Measurements from ENCODE around the gene TLE5.
"Not testable (repeated sequence)": the region's sequence is repeated elsewhere in the genome, so short reads cannot be mapped to it uniquely, and the experiment has no call there.

The TLE5 gene

DNA sequence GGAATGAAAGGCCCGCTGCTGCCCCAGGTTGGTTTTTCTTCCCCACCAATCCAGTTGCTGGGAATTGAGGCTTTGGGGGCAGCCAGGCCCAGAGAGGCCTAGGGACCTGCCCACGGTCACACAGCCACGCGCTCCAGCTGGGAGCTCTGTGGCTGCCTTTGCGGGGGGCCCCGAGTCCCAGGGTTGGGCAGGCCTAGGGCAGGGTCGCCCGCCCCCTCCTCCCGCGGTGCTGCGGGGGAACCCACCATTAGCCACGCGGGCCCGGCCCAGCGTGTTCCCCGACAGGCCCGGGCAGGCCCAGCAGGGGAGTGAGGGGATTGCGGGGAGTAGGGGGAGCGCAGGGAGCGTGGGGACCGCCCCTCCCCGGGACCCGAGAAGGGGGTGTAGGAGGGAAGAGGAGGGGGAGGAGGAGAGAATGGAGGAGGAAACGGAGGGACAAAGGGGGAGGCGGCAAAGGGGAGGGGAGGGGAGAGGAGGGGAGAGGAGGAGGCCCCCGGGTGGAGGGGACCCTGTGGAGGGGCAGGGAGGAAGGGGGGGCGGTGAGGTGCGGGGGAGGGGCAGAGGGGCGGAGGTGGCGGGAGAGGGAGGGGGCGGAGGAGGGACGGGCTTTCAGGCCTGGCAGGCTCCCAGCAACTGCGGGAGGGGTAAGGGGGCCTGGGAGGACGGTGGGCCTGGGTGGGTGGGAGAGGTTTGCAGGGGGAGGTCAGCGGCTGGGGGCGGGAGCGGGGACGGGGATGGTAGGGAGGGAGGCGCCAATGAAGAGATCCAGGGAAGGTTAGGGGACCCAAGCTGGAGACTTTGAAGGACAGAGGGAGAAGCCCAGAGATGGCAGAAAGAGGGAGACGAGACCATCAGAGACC lies 20.3 kb downstream of the TLE5 start:
- DNase-seq = no peak

DNA sequence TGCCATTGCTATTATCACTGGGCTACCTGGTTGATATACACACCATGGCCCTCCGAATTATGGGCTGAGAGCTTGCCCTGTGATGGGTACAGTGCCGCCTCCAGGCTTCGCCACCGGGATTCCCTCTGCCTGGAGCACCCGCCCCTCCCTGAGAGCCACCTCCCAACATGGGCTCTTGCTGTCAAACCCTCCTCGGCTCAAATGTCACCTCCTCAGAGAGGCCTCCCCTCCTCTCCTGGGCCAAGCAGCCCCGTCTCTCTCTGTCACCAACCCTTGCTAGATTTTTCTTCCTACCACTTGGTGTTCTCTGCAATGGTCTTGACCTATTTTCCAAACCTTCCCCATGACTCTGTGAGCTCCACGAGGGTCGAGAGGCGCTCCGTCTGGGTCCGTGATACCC lies 21.0 kb downstream of the TLE5 start:
- no peak for DNase-seq

DNA sequence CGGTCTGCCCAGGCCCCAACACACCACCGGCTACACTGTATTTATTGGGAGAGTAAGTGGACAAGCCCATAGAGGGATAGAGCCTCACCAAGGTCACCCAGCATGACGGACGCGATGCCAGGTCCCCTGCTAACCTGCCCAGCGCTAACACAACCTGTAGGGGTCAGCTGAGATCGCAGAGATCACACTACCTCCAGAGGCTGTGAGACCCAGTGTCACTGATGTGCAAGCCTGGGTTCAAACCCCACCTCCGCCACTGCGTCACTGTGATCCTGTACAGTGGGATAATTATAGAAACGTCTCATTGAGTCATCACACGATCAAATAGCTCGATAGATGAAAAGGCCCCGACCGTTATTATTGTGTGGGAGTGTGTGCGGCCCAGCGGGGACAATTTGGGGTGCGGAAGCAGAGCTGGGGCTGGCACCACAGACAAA lies 22.6 kb downstream of the TLE5 start:
- DNase-seq = no peak

DNA sequence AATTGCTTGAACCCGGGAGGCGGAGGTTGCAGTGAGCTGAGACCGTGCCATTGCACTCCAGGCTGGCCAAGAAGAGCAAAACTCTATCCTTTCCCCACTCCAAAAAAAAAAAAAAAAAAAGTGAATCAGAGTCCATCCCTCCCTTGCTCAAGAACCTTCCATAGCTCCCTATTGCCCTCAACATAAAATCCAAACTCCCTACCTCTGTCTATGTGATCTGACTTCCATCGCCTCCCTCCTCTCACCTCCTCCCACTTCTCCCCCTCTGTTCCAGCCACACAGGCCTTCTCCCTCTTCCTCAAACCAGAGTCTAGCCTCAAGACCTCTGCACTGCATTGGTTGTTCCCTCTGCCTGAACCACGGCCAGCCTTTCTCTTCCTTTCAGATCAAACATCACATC lies 23.2 kb downstream of the TLE5 start:
- no peak for DNase-seq

DNA sequence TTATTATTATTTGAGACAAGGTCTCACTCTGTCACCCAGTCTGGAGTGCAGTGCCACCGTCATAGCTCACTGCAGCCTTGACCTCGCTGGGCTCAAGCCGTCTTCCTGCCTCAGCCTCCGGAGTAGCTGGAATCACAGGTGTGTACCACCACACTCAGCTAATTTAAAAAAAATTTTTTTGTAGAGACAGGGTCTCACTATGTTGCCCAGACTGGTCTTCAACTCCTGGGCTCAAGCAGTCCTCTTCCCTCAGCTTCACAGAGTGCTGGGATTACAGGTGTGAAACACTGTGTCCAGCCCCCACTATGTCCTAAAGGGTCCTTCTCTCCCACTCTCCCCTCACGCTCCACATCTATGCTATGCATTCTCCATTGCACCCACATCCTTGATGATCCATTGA lies 24.1 kb downstream of the TLE5 start:
- DNase-seq = no peak

DNA sequence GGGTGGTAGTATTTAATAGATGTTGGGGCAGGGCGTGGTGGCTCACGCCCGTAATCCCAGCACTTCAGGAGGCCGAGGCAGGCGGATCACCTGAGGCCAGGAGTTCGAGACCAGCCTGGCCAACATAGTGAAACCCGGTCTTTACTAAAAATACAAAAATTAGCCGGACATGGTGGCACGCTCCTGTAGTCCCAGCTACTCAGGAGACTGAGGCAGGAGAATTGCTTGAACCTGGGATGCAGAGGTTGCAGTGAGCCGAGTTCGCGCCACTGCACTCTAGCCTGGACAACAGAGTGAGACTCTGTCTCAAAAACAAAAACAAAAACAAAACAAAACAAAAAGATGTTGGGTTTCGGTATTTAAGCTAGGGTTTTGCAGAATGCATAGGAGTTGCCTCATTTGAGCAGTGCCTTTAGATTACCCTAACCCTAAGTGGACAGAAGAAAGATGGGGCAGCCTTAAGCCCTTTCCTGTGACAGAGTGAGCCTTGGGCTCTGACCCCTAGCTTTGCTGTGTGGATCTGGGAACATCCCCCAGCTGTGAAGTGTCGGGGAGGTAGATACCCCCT lies 25.2 kb downstream of the TLE5 start:
- not testable (repeated sequence) for DNase-seq

DNA sequence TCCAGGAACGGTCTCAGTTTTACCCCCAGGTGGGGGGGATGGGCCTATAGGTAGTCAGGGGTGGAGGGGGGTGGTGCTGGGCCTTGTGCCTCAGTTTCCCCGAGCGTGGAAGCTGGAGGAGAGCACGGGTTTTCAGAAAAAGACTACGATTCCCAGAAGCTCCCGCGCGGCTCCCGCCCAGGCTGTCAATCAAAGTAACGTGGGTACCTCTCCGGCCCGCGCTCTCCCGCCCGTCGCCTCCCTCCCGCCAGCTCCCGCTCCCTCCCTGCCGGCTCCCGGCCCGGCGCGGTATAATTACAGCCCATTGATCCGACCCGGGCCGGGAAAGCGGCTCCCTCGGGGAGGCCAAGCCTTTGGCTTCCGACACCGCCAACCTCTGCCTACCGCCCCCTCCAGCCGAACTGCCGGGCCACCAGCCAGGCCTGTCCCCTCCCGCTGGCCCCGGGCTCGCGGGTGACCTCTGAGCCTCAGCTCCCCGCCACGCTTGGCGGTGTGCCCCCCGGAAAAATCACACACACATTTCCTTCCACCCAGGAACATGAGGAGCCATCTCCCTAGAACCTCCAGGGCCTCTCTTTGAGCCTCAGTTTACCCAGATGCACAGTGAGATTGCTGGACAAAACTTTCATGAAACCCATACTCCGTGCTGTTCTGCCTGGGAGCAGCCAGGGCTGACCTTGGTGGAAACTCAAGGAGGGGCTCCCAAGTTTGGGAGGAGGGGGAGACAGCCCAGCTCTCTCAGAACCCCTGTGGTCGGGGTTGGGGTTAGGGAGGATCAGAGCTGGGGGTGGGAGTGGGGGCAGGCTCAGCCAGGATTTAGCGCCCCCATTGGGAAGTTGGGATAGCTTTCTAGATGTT lies 25.9 kb downstream of the TLE5 start:
- peak; percentile 80 to 81 for DNase-seq

DNA sequence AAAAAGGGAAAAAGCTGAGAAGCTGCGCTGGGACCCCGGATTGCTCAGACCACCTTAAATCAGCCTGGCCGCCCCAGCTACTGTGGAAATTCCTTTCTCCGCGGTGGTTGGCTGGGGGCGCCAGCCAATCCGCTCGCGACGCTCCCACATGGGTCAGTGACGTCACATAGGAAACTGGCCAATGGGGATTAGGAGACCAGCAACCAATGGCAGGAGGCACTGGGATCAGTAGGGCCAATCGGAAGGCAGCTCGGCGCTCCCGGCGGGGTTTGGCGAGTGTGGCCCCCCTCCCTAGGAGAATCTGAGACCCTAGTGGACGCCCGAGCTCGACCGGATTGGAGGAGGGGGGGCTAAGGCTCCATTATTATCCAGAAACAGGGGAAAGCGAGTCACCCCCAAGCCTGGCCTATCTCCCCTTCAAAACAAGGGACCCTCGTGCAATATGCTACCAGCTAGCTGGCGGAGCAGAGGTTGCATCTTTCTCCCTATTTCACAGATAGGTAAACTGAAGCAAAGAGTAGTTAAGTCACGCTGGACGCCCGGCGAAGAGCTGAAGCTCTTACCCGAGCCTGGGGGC lies 26.7 kb downstream of the TLE5 start:
- peak; percentile 98 to 99 for DNase-seq

DNA sequence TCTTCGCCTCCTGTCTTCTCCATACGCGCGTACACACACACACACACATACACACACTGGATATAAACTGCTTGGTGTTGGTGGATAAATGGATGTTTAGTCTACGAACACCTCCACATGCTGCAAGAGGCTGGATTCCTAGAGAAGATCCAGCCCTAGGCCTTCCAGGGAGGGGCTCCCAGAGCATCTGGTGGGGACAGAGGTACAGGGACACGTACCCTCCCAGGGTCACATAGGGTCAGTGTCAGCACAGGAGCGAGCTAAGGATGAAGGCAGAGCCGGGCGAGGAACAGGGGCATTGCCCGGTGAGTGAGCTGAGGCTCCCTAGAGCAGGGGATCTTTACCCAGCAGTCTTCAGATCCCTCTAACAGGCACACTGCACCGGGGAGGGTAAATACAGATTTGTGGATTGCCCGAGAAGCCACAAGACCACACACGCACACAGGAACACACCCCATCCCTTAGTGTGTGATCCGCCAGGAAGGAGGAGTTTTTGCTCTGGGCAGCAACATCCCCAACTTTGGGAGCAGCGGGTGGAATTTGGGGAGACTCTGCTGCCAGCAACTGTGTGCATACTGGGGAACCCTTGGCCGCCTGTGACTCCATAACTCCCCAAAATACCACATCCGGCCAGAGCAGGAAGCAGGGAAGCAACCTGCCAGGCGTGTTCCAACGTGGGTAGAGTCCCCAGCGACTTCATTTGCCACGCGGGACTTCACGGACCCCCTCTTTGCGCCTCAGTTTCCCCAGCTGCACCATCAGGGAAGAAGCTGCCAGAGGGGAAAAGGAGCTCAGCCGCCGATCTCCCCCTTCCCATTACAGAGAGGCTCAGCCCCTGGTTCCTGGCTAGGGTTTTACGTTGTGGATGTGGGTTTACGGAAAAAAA lies 27.4 kb downstream of the TLE5 start:
- DNase-seq = peak; percentile 26 to 41

DNA sequence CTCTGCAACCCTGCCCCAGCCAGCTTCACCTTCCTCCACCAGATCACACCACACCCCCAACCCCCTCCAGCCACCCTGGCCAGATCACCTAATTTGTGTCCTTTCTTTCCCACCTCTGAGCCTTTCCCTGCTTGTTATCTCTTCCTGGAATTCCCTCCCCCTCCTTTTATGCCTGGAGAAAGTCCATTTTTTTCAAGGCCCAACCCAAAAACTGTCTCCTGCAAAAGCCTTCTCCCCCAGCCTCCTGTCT lies 28.0 kb downstream of the TLE5 start:
- DNase-seq = no peak

DNA sequence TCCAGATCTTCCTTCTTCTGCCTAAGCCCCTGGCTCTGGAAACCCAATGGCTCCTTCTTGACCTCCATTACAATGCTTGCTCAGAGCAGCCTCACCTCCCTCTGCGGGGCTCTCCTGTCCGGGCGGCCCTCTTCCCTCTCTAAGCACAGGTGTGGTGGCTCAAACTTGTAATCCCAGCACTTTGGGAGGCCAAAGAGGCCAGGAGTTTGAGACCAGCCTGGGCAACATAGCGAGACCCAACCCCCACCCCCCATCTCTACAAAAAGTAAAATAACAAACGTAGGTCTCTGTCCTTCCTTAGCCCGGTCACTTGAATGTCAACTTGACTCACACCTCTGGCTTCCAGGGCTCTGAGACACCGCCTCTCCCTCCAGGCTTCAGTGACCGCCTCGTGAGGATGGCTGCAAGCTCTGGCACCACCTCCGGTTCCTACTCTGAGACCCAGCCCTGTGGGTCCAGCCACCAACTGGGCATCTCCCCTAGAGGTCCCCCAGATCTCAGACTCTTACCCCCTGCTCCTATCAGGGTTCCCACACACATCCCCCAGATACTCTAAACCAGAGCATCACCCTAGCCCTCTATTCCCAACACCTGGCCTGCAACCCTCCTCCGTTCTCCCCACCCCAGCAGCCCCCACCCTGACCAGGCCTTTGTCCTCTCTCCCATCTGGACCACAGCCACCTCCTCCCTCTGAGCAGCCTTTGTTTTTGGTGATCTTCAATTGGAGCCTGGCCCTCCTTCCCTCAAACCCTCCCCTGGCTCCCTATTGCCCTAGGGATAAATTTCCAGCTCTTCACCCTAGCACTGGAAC lies 28.5 kb downstream of the TLE5 start:
- no peak for DNase-seq

DNA sequence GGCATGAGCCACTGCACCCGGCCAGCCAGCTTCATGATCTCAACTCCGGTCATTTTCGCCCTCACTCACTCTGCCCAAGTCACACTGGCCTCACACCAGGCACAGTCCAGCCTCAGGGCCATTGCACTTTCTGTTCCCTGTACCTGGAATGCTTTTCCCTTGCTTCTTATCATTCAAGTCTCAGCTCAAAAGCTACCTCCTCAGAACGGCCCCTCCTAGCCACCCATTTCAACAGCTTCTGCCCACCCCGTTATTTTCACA lies 30.8 kb downstream of the TLE5 start:
- DNase-seq = no peak

DNA sequence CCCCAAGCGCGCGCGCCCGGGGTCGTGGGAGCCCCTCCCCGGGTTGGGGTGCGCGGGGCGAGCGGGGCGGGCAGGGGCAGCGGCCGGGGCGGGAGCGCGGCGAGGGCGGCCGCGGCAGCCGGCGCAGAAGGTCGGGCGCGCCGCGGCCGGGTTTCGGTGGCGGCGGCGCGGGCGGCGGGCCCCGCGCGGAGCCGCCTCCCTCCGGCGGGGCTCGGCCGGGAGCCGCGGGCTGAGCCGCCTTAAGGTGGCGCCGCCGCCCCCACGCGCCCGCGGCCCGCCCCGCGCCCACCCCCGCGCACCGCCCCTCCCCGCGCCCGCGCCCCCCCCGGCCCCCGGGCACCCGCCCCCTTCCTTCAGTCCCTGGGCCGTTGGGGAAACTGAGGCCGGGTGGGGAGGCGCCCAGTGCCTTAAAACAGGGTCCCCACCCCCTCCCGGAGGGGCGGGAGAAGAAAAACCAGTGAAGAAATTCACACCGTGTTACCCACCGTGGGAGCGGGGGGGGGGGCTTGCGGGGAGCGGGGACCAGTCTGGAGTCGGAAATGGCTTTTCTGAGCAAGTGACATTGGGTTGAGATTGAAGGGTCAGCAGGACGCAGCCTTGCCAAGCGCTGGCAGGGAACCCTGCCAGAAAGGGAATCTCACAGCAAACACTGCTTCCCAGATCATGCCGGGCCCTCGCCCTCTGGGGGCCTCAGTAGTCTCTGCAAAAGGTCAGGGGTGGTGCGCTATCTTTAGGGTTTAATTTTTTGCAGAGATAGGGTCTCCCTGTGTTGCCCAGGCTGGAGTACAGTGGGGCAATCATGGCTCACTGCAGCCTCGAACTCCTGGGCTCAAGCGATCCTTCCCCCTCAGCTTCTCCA lies 33.0 kb downstream of the TLE5 start, which contains the start of gene TLE2:
TLE2 (minus strand) TSS at position 216 of the 859 bp plus-strand sequence. CDS start 376 bp downstream, outside the sequence.
- DNase-seq = no peak

DNA sequence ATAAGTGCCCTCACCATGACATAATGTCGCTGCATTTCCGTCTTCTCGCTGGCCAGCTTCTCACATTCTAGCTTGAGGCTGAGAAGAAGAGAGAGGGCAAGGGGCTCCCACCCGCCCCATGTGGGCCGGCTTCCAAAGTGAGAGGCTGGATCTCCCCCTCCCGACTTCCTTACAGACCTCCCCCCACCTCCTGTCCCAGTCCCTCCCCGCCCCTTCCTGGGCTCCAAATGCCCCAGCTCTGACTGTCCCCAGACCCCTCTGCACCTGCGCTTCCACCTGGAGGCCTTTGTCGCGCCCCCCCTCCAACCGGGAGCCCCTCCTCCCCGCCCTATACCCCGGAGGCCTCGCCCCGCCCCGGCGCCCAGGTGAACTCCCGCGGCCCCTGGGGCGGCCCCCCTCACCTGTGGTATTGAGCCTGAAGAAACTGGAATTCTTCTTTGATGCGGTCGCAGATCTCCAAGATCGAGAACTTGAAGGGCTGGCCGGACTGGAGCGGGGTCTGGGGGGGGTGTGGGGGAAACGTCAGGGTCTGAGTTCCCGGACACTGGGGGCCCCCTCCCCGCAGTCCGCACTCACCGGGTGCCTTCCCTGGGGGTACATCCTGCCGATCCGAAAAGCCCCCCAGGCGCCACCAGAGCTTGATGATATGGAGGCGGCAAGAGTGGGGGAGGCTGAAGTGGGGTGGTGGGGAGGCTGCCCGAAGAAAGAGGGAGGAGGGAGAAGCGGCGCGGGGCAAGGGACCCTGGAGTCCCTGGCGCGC lies 33.8 kb downstream of the TLE5 start:
- DNase-seq = peak in 1 of 2 donors; percentile 7

DNA sequence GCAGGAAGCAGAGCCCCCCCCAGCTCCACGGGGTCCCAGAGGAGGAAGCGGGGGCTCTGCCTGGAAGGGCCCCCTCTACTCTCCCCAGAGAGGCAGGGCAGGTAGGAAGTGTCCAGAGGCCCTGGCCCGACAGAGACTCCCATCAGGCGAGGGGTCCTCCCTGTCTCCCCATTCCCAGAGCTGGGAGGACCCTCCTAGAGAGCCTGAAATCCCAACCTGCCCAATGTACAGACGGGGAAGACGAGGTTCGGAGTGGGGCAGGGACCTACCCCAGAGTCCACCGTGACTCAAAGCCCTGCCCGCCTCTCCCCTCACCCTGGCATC lies 34.4 kb downstream of the TLE5 start:
- no peak for DNase-seq

DNA sequence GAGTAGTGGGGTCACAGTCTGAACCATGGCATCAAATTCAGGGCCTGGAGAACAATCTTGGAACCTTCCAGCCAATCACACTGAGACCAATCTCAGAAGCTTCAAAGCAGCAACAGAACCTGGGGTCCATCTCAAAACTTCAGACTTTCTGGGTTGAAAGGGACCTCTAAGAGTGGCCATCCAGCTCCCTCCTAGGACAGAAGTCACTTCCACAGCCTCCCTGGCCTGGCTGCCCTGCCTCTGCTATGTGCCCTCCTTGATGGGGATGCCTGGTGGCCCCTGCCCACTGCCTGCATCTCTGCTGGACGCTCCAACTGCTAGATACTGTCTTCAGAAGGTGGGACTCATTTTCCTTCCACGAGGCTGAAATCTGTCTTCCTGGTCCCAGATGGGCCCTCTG lies 35.0 kb downstream of the TLE5 start:
- no peak for DNase-seq

DNA sequence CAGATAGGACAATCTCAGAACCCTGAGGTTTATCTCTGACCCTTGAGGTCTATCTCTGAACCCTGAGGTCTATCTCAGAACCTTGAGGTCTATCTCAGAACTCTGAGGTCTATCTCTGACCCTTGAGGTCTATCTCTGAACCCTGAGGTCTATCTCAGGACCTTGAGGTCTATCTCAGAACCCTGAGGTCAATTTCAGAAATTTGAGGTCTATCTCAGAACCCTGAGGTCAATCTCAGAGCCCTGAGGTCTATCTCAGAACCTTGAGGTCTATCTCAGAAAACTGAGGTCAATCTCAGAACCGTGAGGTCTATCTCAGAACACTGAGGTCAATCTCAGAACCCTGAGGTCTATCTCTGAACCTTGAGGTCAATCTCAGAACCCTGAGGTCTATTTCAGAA lies 35.5 kb downstream of the TLE5 start:
- no peak for DNase-seq

DNA sequence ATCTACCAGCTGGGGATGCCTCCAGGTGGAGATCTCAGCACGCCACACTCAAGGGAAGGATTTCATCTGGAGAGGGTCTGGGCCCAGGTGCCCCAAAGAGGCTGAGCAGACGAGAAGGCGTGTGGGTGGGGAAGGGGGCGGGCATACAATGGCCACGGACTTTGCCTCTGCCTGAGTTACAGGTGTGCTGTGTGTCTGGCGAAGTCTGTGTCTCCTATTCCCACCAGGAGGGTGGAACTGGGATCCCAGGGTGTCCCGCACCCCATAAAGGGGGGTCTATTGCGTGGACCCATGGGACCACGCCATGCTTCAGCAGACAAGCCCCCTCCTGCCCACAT lies 36.8 kb downstream of the TLE5 start:
- DNase-seq = no peak

DNA sequence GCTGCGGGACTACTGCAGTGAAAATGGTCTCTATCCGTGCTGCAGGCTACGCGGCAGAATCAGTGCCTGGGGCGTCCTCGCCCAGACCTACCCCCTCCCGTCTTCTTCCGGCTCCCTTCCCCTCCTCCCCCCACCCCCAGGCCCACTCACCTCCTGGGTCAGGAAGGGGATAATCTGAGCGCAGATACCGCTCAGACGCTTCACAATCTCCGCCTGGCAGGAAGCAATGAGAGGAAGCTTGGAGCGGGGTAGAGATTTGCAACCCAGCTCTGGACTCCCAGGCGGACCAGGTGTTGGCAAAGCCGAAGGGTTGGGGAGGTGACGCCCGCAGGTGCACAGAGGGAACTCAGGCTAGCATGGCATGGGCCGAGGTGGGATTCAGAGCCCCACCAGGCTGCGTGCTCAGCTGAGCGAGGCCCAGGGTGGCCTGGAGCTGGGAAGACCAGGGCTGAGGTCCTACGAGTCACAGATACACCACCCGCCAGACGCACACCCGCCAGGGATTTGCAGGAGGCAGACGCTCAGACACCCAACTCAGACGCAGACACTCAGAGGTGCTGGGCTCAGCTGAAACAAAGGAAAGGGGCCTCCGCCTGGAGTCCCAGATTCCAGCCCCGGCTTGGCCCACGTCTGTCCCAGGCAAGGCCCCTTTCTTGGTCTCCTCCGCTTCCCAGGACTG lies 37.3 kb downstream of the TLE5 start:
- DNase-seq = no peak

DNA sequence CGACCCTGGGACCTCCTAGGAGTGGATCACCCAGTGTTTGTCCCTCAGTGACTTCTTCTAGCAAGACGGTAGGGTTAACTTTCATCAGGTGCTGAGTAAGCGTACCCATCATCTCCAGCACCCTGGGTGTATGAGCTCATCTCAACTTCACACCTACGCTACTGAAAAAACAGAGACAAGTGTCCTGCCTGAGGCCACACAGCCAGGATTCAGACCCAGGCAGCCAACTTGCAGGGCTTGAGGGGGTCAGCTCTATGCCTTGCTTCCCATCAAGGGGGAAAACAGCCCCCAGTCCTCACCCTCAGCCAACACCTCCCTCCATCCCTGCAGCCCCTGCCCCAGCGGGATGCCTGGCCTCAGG lies 37.8 kb downstream of the TLE5 start:
- DNase-seq = no peak

Measured in CD4-positive, alpha-beta T cell treated with Interleukin-1 beta for 1 hour (primary cell).